OCI-LY7 (cell line): ENCODE results near the gene VKORC1. TPM values are rescaled to one million over a fixed set of nuclear protein-coding genes. Genes with fewer than 3 reads are reported as not detected.

Experiments used
- BruUV-seq: library from RNA; stranded (reverse); fragments of 400-500 nt; replicated peaks from 2 replicates; lab custom pipeline; 2021; lab: Mats Ljungman, UMichigan
- CTCF ChIA-PET: fragments of 300-600 bp; sonication (Branson Sonifier 250); formaldehyde crosslinking; loops from one replicate; lab custom pipeline; 2022; ENCODE audit warnings: antibody characterized with exemption; ENCODE audit not compliant: unreplicated experiment; lab: Charles Lee
- POLR2A ChIA-PET: fragments of 300-600 bp; sonication (Branson Sonifier 250); formaldehyde crosslinking; loops from one replicate; lab custom pipeline; 2022; ENCODE audit warnings: antibody characterized with exemption; lab: Charles Lee
- DNase-seq: peaks from one replicate; pipeline ENCODE4 v3.0.0-alpha.2; 2015; ENCODE audit warnings: low spot score
- H2AFZ ChIP-seq: fragments of 200-600 bp; sonication (generic), shearing (Covaris generic); 2 replicates; pipeline ENCODE4 v1.6.1; 2014; ENCODE audit warnings: mild to moderate bottlenecking, antibody characterized with exemption, low read length, moderate library complexity
- H3K27ac ChIP-seq: fragments of 200-600 bp; sonication (generic); 2 replicates; pipeline ENCODE4 v1.5.1; 2014; ENCODE audit warnings: mixed run types, low read depth, mild to moderate bottlenecking, moderate library complexity, low read length, inconsistent platforms; ENCODE audit not compliant: poor library complexity, severe bottlenecking
- H3K36me3 ChIP-seq: fragments of 200-600 bp; sonication (generic); 2 replicates; pipeline ENCODE4 v1.6.1; 2014; ENCODE audit warnings: mild to moderate bottlenecking, antibody characterized with exemption, low read length, moderate library complexity, mixed read lengths; ENCODE audit not compliant: insufficient read depth
- H3K4me1 ChIP-seq: fragments of 200-600 bp; sonication (generic); 2 replicates; pipeline ENCODE4 v1.5.1; 2014; ENCODE audit warnings: mild to moderate bottlenecking, low read length; ENCODE audit not compliant: insufficient read depth, poor library complexity, severe bottlenecking
- H3K4me2 ChIP-seq: fragments of 200-600 bp; sonication (generic); 2 replicates; pipeline ENCODE4 v1.6.1; 2014; ENCODE audit warnings: mild to moderate bottlenecking, low read length
- H3K4me3 ChIP-seq: fragments of 200-600 bp; sonication (generic); 2 replicates; pipeline ENCODE4 v1.5.1; 2014; ENCODE audit warnings: mild to moderate bottlenecking, low read depth, low read length; ENCODE audit not compliant: poor library complexity, severe bottlenecking
- H3K79me2 ChIP-seq: fragments of 200-600 bp; sonication (generic); 2 replicates; pipeline ENCODE4 v1.6.1; 2016; ENCODE audit warnings: low read depth, mild to moderate bottlenecking, low read length, moderate library complexity, mixed read lengths; ENCODE audit not compliant: insufficient read depth
- H3K9me2 ChIP-seq: fragments of 200-600 bp; sonication (generic); 2 replicates; pipeline ENCODE4 v1.6.1; 2016; ENCODE audit warnings: mild to moderate bottlenecking, low read length, mixed read lengths; ENCODE audit not compliant: insufficient read depth
- H3K9me3 ChIP-seq: fragments of 200-600 bp; sonication (generic); 2 replicates; pipeline ENCODE4 v1.6.1; 2014; ENCODE audit warnings: mild to moderate bottlenecking, mixed run types, low read length, mixed read lengths
- H4K20me1 ChIP-seq: fragments of 200-600 bp; sonication (generic); 2 replicates; pipeline ENCODE4 v1.6.1; 2014; ENCODE audit warnings: mild to moderate bottlenecking, antibody characterized with exemption, low read length, moderate library complexity, mixed read lengths; ENCODE audit not compliant: insufficient read depth
- EZH2phosphoT487 ChIP-seq: fragments of 200-600 bp; sonication (generic); IDR thresholded peaks from 2 replicates; pipeline ENCODE4 v1.6.1; 2018; ENCODE audit warnings: low read depth, borderline replicate concordance, mild to moderate bottlenecking, mixed run types, antibody characterized with exemption, low read length, moderate library complexity, mixed read lengths
- intact Hi-C: fragments of 100-400 bp; cut with micrococcal nuclease; formaldehyde crosslinking; loops from one replicate; pipeline ENCODE4 v1.10.0; 2022; ENCODE audit not compliant: unreplicated experiment
- total RNA-seq, 2 experiments: library from RNA; depleted of rRNA in 1 of 2; stranded (reverse); fragments of >200 nt in 1 of 2; shearing (Covaris generic) in 1 of 2; gene quantifications; 2 replicates each; pipeline ENCODE4 v1.2.3, GENCODE V29; 2014 to 2022
- TF ChIP-seq, protein P1 (sequence below): fragments of 200-600 bp; sonication (generic); conservative IDR thresholded peaks from 2 replicates; pipeline ENCODE4 v1.5.1; 2014; ENCODE audit warnings: mild to moderate bottlenecking, antibody characterized with exemption, low read length, moderate library complexity, mixed read lengths

The VKORC1 gene
- total RNA-seq, 2 experiments from 2014 or later, result 69.3 to 70.2 TPM

DNA sequence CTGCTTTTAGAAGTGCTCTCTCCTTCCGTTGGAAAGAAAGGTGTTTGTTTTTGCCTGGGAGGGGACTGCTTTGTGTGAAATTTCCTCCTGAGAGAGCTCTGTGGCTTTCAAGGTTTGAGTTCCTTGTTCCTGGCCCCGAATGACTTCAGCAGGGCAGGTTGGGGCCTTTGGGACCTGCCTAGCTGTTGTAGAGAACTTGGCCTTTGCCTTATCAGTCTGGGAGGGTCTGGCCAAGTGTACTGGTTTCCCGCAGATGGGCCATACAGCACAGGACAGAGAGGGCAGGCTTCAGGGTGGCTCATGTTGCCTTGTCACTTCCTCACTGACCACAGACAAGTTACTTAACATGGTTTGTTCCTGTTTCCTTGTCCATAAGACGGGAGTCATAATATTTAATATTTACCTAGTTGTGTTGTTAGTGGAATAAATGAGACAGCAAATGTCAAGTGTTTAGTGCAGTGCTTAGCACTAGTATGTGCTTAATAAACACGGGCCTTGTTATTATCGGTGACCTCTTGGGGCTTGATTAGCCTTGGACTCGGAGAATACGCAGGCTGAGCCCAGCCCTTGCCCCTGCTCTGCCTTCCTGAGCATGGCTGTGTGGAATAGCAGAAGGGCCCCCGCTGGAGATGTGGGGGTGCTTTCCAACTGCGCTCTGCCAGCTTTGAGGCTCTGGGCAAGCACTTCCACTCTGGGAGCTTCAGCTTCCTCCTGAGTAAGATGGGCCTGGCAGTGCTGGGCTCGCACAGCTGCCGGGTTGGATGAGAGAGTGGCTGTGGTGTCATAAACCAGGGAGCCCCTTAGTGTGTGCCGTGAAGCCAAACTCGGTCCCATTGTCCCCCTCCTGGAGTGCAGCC lies 34.3 kb upstream of the VKORC1 start:
- ChIA-PET CTCF (interaction anchor here (0.6 kb wide), 1 partner anchor 11 kb away, joined by 8 read pairs; the partner anchor contains the start of gene KAT8), POLR2A (interaction anchor here (0.8 to 2.8 kb wide), 2 partner anchors 11 to 13 kb away, joined by 3 to 8 read pairs; partner anchors contain the start of gene KAT8)

DNA sequence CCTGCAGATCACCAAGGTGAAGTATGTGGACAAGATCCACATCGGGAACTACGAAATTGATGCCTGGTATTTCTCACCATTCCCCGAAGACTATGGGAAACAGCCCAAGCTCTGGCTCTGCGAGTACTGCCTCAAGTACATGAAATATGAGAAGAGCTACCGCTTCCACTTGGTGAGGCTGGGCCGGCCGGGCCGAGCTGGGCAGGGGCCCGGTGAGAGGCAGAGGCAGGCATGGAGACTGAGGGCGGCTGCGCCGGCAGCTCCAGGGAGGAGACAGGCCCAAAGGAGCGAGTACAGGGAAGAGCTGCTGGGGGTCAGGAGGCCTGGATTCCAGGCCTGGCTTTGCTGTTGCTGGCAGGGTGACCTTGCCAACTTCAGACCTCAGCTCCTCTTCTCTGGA lies 32.6 kb upstream of the VKORC1 start:
- Histone ChIP-seq H3K9me2 (no peaks in the 10 kb centered on the region), H3K4me3 (no peak overlapping the region), H4K20me1 (no peaks in the 10 kb centered on the region), H3K27ac (no peak overlapping the region), H3K36me3 (peaks cover 62% of the 10 kb centered on the region), H3K4me1 (no peaks in the 10 kb centered on the region), H3K9me3 (no peaks in the 10 kb centered on the region), H2AFZ (no peak overlapping the region), H3K4me2 (no peak overlapping the region), H3K79me2 (no peaks in the 10 kb centered on the region)
- intact Hi-C loops, result no loop called here
- TF ChIP-seq, protein P1, sequence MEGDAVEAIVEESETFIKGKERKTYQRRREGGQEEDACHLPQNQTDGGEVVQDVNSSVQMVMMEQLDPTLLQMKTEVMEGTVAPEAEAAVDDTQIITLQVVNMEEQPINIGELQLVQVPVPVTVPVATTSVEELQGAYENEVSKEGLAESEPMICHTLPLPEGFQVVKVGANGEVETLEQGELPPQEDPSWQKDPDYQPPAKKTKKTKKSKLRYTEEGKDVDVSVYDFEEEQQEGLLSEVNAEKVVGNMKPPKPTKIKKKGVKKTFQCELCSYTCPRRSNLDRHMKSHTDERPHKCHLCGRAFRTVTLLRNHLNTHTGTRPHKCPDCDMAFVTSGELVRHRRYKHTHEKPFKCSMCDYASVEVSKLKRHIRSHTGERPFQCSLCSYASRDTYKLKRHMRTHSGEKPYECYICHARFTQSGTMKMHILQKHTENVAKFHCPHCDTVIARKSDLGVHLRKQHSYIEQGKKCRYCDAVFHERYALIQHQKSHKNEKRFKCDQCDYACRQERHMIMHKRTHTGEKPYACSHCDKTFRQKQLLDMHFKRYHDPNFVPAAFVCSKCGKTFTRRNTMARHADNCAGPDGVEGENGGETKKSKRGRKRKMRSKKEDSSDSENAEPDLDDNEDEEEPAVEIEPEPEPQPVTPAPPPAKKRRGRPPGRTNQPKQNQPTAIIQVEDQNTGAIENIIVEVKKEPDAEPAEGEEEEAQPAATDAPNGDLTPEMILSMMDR, result no peak
- TF ChIP-seq EZH2phosphoT487, result no peak
- CTCF ChIA-PET, result interaction anchor here (0.8 kb wide), 1 partner anchor 15 kb away, joined by 3 read pairs; no protein-coding TSS in a partner anchor
- BruUV-seq, result no TSS peak
- no peak for DNase-seq
- POLR2A ChIA-PET, result no interaction called here

More for the DNA sequence above, 34.3 kb upstream of the VKORC1 start:
- intact Hi-C loops, result no loop called here
- Histone ChIP-seq H3K9me2 (no peaks in the 10 kb centered on the region), H3K4me3 (no peak overlapping the region), H4K20me1 (no peaks in the 10 kb centered on the region), H3K79me2 (no peaks in the 10 kb centered on the region), H3K4me2 (no peak overlapping the region), H3K36me3 (peaks cover 47% of the 10 kb centered on the region), H3K4me1 (no peaks in the 10 kb centered on the region), H2AFZ (no peak overlapping the region), H3K27ac (no peak overlapping the region), H3K9me3 (no peaks in the 10 kb centered on the region)
- BruUV-seq, result no TSS peak
- no peak for TF ChIP-seq EZH2phosphoT487
- TF ChIP-seq, protein P1, result no peak
- DNase-seq, result no peak

DNA sequence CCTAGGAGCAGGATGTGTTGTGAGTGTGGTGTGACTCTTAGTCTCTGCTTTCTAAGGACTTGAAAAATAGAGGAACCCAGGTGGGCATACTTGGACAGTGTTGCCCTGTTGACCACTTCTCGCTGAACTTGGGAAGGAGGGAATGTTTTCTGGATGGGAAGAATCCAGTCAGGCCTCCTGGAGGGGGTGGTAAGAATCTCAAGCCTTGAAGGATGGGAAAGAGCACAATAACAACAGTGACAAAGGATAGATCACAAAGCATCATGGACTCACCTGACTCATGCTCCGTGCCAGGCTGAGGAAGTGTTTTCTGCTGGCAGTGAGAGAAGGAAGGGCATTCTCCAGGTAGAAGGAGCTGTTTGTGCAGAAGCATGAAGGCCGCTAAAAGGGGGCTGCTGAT lies 31.2 kb upstream of the VKORC1 start:
- POLR2A ChIA-PET, result no interaction called here

More for the DNA sequence above, 31.2 kb upstream of the VKORC1 start:
- Histone ChIP-seq H3K4me3 (no peak overlapping the region), H2AFZ (no peak overlapping the region), H4K20me1 (no peaks in the 10 kb centered on the region), H3K36me3 (peaks cover 63% of the 10 kb centered on the region), H3K27ac (no peak overlapping the region), H3K79me2 (no peaks in the 10 kb centered on the region), H3K4me1 (no peaks in the 10 kb centered on the region), H3K4me2 (no peak overlapping the region), H3K9me3 (no peaks in the 10 kb centered on the region), H3K9me2 (no peaks in the 10 kb centered on the region)
- DNase-seq, result no peak
- no TSS peak for BruUV-seq
- CTCF ChIA-PET, result interaction anchor here (0.6 kb wide), 1 partner anchor 179 kb away, joined by 3 read pairs; no protein-coding TSS in a partner anchor
- intact Hi-C loops, result no loop called here
- TF ChIP-seq EZH2phosphoT487, result no peak
- TF ChIP-seq, protein P1, result no peak
